Cardiac fibroblast (primary cell): ENCODE measurements around the gene TNIP2.
A peak's percentile ranks its signal among the peaks of the same experiment; 100 is the strongest.

Source experiments
- DNase-seq, 2 donors: peaks; one replicate each; pipeline versions ENCODE4 v3.0.0 to v3.0.0-alpha.2; 2010; ENCODE audit warnings: low read depth in 2 of 2
- H3K4me3 ChIP-seq, 2 donors: replicated peaks in 1 of 2; 1 replicate in 1 of 2; 2 replicates in 1 of 2; pipeline ENCODE4 v1.5.1; 2011; ENCODE audit warnings: low read depth in 2 of 2, low read length in 2 of 2, mild to moderate bottlenecking in 2 of 2, moderate library complexity in 1 of 2
- CTCF ChIP-seq: IDR thresholded peaks from one replicate; pipeline ENCODE4 v1.5.1; 2011; ENCODE audit warnings: low read depth, mild to moderate bottlenecking, low read length, inconsistent platforms

The TNIP2 gene

DNA sequence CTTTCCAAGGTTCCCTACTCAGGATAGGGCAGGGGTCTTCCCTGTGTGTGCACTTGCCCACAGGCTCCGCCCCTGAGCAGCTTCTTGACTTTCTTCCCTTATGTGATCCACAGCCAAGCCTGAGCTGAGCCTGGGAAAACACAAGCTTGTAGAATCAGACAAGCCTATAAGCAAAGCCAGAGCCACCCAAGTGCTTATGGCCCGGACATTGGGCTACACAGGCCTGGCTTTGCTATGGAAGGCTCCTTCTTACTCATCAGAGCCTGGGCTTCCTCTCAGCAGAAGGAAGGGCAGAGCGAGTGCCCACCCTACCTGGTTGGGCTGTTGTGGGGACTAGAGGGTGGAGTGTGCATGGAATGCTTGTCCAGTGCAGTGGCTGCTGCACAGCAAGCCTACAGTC, 1.3 kb upstream of the TNIP2 start:
- no peak overlapping the region for H3K4me3 ChIP-seq
- no peak for DNase-seq
- TF ChIP-seq CTCF: no peak

GRCh38 chr4:2756691-2757350, 685 bp upstream of the TNIP2 start:
- DNase-seq: no peak
- peak overlapping the region; percentile 5 to 32 for H3K4me3 ChIP-seq
- TF ChIP-seq CTCF: no peak

DNA sequence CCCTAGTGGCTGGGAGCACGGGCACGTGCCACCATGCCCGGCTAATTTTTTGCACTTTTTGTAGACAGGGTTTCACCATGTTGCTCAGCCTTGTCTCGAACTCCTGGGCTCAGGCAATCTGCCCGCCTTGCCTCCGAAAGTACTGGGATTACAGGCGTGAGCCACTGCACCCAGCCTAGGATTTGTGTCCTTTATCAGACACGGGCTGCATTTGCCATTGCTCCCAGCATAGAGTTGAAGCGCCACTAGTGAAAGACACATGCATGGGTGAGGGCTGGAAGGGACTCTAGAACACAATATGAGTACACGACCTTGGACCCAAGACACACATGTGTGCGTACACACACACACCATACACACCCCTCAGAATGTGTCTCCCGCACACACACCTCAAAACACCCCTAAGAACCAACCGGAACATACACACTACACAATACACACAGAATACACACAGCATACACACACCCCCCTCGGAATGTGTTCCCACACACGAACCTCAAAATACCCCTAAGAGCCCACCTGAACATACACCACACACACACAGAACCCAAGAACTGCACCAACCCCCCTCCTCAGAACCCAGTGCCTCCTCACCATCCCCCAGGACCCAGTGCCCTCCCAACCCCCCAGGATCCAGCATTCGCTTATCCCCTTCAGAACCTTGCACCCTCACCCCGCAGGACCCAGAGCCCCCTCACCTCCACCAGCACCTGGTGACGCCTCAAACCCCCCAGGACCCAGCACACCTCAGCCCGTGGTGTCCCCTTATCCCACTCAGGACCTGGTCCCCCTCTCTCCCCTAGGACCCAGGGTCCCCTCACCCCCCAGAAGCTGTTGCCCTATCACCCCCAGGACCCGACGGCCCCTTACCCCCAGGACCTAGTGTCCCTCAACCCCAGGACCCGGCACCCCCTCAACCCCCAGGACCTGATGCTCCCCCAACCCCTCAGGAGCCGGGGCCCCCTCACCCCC, 1.0 kb downstream of the TNIP2 start:
- H3K4me3 ChIP-seq: peak overlapping the region; percentile 81 to 88
- DNase-seq: no peak
- TF ChIP-seq CTCF: no peak

- no peak for DNase-seq
- no peak overlapping the region for H3K4me3 ChIP-seq
- TF ChIP-seq CTCF: no peak
These were observed 2.7 kb downstream of the TNIP2 start for GRCh38 chr4:2753436-2753835.

DNA sequence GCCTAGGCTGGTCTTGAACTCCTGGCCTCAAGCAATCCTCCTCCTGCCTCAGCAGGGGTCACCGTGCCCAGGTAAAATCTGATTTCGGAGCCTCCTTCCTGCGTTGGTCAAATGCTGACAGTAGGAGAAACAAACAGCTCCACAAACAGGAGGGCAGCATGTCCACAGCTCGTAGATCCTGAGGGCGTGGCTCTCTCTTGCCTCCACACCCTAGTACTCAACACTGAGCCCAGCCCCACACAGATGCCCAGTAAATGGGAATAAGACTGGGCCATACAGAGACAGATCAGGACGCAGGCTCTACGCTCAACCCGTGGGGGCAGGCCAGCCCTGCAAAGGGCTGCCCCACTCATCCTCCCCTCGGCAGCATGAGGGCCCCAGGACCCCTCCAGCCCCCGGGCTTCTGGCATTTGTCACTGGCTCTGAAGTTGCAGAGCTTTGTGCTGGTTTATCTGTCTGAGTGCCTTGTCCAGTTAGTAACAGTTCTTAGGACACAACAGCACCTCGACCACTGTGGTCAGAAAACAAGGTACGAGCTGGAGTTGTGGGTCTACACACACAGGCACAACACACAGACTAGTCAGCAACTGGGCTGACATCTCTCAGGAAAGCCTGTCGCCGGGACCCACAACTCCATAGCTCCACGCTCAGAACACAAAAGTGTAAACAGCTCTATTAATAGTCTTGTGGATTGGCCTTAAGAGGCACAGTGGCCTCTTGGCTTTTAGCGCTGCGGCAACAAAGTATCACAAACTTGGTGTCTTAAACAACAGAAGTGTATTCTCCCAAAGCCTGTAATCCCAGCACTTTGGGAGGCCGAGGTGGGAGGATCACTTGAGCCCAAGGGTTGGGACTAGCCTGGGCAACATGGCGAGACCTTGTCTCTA, 5.2 kb downstream of the TNIP2 start:
- no peak for TF ChIP-seq CTCF
- no peak for DNase-seq
- H3K4me3 ChIP-seq: no peak overlapping the region

- DNase-seq: no peak
- no peak overlapping the region for H3K4me3 ChIP-seq
- no peak for TF ChIP-seq CTCF
These were observed 9.0 kb downstream of the TNIP2 start for GRCh38 chr4:2746891-2747695.
